Measurements from ENCODE around the gene SPI1. TPM values are rescaled to one million over a fixed set of nuclear protein-coding genes. Genes with fewer than 3 reads are reported as not detected.
A peak's percentile ranks its signal among the peaks of the same experiment; 100 is the strongest.

SPI1 gene
- total RNA-seq, 1 experiment from 2014 or later = 0.22 TPM

DNA sequence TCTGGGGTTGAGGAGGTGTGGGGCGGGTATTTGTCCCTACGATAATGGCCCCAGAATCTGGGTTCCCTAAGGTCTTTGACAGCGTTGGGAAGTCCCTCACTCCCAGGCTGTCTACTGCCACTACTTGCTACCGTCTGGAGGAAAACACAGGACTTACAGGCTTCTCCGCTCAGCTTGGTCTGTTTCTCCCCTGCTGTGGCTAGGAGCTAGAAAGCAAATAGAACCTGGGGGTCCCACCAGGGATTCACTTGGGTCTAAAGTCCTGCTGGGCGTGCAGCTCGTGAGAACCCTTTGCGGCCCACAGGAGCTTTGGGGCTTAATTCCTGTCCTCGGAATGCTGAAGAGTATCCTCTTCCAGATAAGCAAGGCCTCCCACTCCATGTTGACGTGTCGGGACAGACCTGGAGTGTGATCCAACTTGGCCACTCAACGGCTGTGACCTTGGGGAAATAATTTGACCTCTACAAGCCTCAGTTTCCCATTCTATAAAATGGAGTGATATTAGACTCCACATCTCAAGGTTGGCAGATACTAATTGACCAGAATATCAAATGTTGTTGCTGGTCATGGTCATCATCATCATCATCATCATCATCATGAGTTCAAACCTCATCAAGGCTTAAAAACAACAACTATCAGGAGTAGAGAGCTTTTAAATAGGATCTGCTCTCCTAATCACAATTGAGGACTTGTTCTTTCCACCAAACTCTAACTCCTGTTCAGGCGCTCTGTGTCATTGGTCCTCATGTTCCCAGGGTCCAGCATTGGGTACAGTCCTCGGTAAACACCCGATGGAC, 24.2 kb downstream of the SPI1 start:
- no TSS peak for BruUV-seq (replicated peaks)
- TF ChIP-seq EZH2phosphoT487 (IDR thresholded peaks at IDR 0.05; ENCODE audit: borderline replicate concordance, low read length) (no peak), EZH2 (IDR thresholded peaks at IDR 0.05; ENCODE audit: low read length, unreplicated experiment) (no peak)
- TF ChIP-seq, protein P1, sequence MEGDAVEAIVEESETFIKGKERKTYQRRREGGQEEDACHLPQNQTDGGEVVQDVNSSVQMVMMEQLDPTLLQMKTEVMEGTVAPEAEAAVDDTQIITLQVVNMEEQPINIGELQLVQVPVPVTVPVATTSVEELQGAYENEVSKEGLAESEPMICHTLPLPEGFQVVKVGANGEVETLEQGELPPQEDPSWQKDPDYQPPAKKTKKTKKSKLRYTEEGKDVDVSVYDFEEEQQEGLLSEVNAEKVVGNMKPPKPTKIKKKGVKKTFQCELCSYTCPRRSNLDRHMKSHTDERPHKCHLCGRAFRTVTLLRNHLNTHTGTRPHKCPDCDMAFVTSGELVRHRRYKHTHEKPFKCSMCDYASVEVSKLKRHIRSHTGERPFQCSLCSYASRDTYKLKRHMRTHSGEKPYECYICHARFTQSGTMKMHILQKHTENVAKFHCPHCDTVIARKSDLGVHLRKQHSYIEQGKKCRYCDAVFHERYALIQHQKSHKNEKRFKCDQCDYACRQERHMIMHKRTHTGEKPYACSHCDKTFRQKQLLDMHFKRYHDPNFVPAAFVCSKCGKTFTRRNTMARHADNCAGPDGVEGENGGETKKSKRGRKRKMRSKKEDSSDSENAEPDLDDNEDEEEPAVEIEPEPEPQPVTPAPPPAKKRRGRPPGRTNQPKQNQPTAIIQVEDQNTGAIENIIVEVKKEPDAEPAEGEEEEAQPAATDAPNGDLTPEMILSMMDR (conservative IDR thresholded peaks at IDR 0.05; ENCODE audit: low read depth, low read length) = no peak
- H3K9me2 ChIP-seq (replicated peaks; ENCODE audit: low read length) = no peaks in the 10 kb centered on the region
- H3K36me3 ChIP-seq (ENCODE audit: low read depth, low read length) = no peaks in the 10 kb centered on the region
- no peaks in the 10 kb centered on the region for H4K20me1 ChIP-seq (ENCODE audit: low read length)
- peak overlapping the region; percentile 67 for H2AFZ ChIP-seq (ENCODE audit: low read length)
- H3K4me2 ChIP-seq (ENCODE audit: low read length) = peak overlapping the region; percentile 79; the same call in 1 of the 2 replicates
- no peaks in the 10 kb centered on the region for H3K27me3 ChIP-seq (ENCODE audit: low read length)
- no peaks in the 10 kb centered on the region for H3F3A ChIP-seq (ENCODE audit: low read length, unreplicated experiment)
- DNase-seq (no peak), ATAC-seq (no peak)
- intact Hi-C loops (cut with micrococcal nuclease) = loop anchor here (2.0 kb wide), 2 partner anchors 83 to 95 kb away; partner anchors contain the start of gene MADD
- no peak overlapping the region for H3K4me3 ChIP-seq (ENCODE audit: low read length)
- H3K27ac ChIP-seq (ENCODE audit: low read length) = no peak overlapping the region
- no peak overlapping the region for H3K9ac ChIP-seq (ENCODE audit: low read length)
- ChIA-PET POLR2A (ENCODE audit: unreplicated experiment) (interaction anchor here (0.7 kb wide), 1 partner anchor 10 kb away, joined by 3 read pairs; no protein-coding TSS in a partner anchor), CTCF (interaction anchor here (1.3 to 1.4 kb wide), 3 partner anchors 83 to 175 kb away, joined by 7 to 20 read pairs (median 8); no protein-coding TSS in a partner anchor)
- H3K79me2 ChIP-seq (ENCODE audit: low read length) = no peaks in the 10 kb centered on the region
- H3K9me3 ChIP-seq (ENCODE audit: low read length) = no peaks in the 10 kb centered on the region
- H3K4me1 ChIP-seq (ENCODE audit: insufficient read depth, low read length) = no peaks in the 10 kb centered on the region

DNA sequence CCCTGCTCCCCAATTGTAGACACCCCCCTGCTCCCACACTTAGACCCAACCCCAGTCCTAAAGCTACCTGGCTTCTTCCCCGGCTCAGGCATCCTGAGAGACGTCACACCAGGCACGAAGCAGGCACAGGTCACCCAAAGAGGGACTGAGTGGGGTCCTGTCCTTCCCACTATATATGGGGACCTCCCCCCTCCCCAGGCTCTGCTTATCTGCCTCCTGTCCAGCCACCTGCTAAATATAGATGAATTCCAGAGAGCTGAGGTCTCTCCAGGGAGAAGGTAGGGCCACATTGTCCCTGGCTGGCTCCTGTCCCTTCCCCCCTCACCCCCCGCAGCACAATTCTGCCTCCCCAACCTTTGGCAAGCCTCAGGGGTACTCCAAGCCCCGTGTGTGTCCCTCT, 25.8 kb downstream of the SPI1 start, which contains the start of gene MYBPC3:
TSS of gene MYBPC3 (minus strand) at position 147 of the 400 bp plus-strand sequence. CDS start at position 92, 55 bp downstream.
- H3K36me3 ChIP-seq (ENCODE audit: low read depth, low read length) = no peaks in the 10 kb centered on the region
- ChIA-PET CTCF (no interaction called here), POLR2A (ENCODE audit: unreplicated experiment) (no interaction called here)
- no peaks in the 10 kb centered on the region for H3K79me2 ChIP-seq (ENCODE audit: low read length)
- no peak within 1 kb of the TSS for H3K4me2 ChIP-seq (ENCODE audit: low read length)
- no peaks in the 10 kb centered on the region for H3K4me1 ChIP-seq (ENCODE audit: insufficient read depth, low read length)
- intact Hi-C loops (cut with micrococcal nuclease) = no loop called here
- no peaks in the 10 kb centered on the region for H3K27me3 ChIP-seq (ENCODE audit: low read length)
- ATAC-seq (no peak), DNase-seq (no peak)
- BruUV-seq (replicated peaks) = no TSS peak
- no peaks in the 10 kb centered on the region for H3K9me3 ChIP-seq (ENCODE audit: low read length)
- no peak within 1 kb of the TSS for H3K27ac ChIP-seq (ENCODE audit: low read length)
- no peak within 1 kb of the TSS for H3K4me3 ChIP-seq (ENCODE audit: low read length)
- H2AFZ ChIP-seq (ENCODE audit: low read length) = no peak within 1 kb of the TSS
- H3K9ac ChIP-seq (ENCODE audit: low read length) = no peak within 1 kb of the TSS
- no peaks in the 10 kb centered on the region for H3K9me2 ChIP-seq (replicated peaks; ENCODE audit: low read length)
- TF ChIP-seq EZH2phosphoT487 (IDR thresholded peaks at IDR 0.05; ENCODE audit: borderline replicate concordance, low read length) = no peak
- no peak for TF ChIP-seq EZH2 (IDR thresholded peaks at IDR 0.05; ENCODE audit: low read length, unreplicated experiment)
- TF ChIP-seq, protein P1 (conservative IDR thresholded peaks at IDR 0.05; ENCODE audit: low read depth, low read length) = no peak
- no peaks in the 10 kb centered on the region for H3F3A ChIP-seq (ENCODE audit: low read length, unreplicated experiment)
- no peaks in the 10 kb centered on the region for H4K20me1 ChIP-seq (ENCODE audit: low read length)

All from PC-3 (cell line).